Bone marrow (tissue), 2 donors: ENCODE data around the gene MST1.

Source experiments
- DNase-seq, 2 donors: peaks; one replicate each; lab custom pipeline; 2025; lab: John Stamatoyannopoulos, UW

The MST1 gene

DNA sequence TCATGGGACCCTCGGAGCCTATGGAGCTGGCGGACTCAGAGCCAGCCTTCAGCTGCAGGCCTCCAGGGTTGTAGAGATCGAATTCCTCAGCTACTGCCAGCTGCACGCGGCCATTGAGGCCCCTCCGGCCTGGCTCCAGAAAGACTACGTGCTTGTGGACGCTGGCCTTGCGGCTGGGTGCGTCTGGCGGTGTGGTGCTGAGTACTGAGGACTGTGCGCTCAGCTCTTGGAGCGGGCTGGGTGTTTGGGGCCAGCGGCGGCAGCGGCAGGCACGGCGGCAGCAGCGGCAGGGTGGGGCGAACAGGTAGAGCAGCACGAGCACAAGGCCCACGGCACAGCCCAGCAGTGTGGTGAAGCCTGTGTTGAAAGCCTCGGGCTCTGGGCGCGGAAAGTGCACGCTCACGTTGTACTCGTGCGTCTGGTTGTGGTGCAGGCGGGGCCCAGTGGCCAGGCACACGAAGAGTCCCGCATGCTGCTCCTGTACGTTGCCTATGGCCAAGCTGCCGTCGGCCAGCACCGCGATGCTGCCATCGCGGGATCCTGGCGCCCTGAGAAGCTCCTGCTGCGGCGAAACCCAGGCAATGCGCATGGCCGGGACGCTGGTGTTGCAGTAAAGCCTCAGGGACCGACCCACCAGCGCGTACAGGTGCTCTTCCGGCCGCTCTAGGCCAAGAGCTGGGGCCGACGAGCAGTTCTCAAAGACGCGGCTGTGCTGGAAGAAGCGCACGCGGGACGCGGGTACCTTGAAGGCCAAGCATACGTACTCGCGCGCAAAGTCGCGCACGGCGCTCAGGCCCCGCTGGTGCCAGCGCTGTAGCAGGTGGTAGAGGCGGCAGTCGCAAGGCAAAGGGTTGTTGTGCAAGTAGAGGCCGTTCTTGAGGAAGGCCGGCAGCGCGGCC lies 28.9 kb upstream of the MST1 start:
- DNase-seq, result no peak

DNA sequence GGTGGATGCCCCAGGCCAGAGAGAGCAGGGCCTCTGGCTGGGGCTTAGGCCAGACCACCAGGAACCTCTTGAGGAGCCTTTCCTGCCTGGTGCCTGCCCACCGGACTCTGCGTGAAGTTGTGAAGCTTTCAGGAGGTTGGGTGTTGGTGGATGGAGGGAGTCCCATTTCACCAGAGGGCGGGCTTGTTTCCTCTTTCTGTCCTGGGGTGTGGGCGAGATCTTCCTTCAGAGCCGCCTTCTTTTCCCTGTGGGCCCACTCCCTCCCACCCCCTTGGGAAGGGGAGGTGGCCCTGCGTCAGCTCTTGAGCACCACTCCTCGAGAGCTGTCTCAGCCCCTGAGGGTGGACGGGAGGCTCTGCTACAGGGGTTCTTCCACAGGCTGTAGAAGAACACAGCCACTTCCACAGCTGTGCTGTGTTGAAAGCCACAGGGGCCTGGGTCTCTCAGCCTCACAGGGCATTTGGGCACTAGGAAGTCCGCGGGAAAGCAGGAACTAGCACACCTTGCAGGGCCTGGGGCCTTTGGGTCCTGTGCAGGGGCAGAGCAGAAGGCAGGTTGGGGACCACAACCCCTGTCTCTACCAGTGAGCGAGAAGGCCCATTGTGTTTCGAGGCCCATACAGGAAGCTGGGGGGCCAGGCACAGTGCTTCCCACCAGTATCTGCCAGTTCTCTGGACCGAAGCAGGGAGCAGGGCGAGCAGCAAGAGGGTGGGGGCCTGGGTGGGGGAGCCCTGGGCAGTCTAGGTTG lies 28.1 kb upstream of the MST1 start:
- DNase-seq, result no peak

DNA sequence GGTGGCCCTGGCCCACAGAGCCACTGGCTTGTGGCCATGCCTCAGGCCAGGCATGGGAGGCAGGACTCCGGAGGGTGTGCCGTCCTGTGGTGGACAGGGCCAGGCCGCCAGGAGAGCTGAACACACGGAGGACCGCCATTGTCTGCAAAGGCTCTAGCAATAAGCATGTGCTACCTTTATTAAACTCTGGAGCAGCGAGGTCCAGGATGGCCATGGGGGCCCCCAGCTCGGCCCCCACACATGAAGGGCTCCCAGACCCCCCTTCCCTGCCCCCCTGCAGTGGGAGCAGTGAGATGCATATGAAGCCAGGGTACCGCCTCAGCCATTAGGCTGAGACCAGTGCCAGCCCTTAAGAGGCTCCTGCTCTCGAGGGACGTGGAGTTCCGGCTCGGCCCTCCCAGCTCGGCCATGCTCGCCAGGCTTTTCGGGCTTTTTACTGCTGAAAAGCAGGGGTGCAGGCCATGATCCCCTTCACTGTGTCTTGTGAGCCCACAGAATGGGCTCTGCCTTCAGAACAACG lies 27.5 kb upstream of the MST1 start:
- DNase-seq, result no peak

DNA sequence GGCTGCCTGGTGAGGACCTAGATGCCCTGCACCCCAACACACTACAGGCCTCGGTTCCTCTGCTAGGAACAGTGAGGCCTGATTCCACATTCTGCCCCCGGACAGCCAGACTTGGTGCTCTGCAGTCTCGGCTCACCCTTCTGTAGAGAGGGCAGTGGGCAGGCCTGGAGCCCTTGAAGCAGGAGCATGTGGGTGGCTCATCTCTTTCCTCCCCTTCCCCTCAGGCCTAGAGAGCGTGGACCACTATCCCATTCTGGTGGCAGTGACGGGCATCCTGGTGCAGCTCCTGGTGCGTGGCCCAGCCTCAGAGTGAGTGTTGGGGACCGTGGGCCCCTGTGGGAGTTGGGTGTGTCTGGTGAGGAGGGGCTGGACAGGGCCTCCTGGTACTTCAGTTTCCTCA lies 26.9 kb upstream of the MST1 start:
- DNase-seq, result no peak

DNA sequence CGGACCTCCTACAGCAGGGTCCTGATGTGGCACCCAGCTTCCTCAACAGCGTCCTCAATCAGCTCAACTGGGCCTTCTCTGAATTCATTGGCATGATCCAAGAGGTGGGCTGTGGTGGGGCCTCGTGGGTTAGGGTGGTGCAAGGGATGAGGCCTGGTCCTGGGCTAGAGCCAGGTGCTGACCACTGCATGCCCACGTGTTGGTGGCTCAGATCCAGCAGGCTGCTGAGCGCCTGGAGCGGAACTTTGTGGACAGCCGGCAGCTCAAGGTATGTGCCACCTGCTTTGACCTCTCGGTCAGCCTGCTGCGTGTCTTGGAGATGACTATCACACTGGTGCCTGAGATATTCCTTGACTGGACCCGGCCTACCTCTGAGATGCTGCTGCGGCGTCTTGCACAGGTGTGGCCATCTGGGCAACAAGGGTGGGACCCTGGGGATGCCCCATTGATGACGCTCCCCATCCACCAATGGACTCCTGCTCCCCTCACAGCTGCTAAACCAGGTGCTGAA lies 26.4 kb upstream of the MST1 start:
- no peak for DNase-seq

DNA sequence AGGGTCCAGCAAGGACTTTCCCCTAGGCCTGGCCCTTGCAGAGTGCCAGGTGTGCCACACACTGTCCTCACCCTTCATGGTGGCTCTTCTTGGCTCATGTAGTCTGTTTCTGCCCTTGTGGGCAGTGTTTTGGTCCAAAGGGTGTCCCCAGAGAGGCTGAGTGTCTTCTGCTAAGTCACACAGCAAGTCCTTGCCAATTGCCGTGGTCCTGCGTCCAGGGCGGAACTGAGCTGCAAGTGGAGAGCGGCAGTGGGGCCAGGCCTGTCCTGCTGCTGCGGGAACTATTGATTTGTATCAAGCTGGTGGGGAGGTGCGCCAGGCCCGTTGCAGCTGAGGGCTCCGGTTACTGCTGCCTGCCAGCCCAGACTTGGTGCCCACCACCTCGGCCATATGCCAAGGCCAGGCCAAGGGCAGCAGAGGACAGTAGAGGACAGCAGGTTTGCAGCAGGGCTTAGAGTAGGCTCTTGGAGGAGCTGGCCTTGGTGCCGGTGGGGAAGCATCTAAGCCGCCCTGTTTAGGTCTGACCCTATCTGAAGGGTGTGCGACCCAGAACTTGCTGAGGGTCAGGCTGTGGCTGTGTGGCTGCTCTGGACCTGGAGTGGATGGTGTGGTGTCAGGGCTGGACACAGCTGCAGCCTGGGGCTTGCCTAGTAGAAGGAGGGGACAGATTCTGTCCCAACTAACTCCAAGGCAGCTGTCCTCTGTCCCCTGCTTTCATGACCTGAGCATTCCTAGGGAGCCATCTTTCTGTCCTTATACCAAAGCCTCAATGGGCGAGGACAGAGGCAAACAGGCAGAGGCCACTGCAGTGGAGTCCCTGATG lies 25.7 kb upstream of the MST1 start:
- no peak for DNase-seq

DNA sequence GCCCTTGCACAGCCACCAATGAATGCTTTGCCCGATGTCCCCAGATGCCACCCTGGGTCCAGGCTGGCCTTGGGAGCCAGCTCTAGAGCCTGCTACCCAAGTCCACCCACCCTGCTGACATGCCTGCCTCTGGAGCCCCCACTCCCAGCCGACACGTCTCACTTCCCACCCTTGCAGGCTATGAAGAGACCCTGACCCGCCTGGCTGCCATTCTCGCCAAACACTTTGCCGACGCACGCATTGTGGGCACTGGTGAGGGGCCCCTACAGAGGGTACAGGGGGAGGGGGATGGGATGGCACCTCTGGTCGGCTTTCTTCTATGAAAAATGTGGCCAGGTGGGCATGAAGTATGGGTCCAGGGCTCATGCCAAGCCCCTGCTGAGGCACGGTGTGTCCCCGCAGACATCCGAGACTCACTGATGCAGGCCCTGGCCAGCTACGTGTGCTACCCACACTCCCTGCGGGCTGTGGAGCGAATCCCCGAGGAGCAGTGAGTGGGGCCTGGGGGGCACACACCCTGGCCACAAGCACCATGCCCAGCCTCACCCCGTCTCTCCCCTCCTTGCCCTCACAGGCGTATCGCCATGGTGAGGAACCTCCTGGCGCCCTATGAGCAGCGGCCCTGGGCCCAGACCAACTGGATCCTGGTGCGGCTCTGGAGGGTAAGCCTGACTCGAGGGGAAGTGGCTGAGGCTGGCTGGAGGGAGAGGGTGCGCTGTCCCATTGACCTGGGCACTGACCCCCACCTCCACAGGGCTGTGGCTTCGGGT lies 24.2 kb upstream of the MST1 start:
- no peak for DNase-seq

DNA sequence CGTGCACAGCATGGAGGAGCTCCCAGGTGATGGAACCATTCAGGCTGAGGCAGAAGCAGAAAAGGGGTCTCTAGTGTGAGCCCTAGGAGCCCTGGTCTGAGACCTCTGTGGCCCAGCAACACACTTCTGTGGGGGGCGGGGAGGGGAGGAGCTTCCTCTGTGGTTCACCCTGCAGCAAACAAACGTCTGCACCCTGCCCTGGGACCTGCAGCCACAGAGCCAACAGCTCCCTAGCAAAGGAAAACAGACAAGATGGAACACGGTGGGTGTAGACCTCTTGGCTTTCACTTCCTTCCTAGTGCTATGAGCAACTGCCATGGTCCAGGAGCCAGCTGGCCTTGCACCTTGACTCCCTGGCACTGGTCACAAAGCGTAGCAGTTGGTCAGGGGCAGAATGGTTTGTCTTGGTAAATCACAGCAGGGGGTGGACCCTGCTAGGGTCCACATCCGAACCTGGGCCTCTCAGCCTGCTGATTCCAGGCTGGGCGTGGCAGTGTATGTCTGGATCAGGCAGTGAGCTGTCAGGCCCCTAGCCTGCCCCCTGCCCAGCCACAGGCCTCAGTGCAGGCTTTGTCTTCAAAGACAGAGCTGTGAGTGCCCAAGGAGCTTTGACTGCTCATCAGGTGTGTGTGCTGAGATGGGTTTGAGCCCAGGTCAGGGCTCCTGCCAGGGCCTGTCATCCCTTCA lies 23.5 kb upstream of the MST1 start:
- no peak for DNase-seq

DNA sequence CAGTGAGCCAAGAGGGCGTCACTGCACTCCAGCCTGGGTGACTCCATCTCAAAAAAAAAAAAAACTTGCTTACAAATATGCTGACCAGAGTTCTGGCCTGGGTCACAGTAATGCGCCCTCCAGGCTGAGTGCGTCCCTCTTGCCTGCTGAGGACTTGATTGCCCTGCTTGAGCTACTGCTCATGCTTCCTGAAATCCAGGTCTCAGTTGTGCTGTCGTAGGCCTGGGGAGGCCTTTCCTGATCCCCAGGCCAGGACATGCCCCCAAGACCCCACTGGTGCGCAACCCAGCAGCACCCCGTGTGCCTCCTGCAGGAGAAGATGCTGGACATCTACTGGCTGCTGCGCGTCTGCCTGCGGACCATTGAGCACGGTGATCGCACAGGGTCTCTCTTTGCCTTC lies 22.9 kb upstream of the MST1 start:
- DNase-seq, result no peak

DNA sequence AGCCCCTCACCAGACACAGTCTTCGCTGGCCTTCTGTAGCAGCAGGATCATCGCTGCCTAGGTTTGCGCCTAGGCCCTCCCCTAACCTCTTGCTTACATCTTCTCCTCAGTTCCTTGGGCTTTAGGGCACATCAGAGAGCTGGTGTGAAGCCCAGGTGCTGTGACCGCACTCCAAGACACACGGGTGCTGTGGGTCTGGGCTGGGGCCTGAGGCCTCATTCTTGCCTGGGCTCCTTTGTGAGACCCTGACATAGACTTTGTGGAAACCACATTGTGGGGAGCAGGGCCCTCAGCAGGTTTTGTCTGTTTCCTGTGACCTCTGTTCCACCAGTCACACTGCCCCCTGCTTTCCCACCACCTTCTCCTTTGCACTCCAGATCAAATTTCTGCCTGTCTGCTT lies 22.2 kb upstream of the MST1 start:
- DNase-seq, result no peak

DNA sequence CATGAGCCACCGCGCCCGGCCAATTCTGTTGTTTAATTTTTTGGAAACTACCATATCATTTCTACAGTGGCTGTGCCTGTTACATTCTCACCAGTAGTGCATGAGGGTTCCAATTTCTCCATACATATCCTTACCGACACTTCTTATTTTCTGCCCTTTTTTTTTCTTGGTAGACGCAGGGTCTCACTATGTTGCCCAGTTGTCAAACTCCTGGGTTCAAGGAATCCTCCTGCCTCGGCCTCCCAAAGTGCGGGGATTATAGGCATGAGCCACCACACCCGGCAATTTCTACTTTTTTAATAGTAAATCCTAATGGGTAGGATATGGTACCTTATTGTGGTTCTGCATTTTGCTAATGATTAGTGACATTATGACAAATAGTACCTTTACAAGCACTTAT lies 20.6 kb upstream of the MST1 start:
- DNase-seq, result no peak

DNA sequence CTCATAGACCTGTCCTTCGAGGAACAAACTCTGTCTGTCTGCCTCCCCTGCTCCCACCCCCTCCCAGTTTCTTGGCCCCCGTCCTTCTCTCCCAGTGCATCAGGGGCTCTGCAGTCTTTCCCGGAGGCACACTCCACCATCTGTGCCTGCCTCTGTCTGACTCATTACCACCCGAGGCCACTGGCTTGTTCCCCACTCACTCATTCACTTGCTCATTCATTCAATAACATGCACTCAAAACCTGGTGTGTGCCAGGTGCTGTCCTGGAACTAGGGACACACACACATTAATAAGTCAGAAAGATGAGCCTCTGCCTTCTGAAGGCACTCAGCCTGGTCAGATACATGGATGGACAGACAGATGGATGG lies 17.8 kb upstream of the MST1 start:
- no peak for DNase-seq

DNA sequence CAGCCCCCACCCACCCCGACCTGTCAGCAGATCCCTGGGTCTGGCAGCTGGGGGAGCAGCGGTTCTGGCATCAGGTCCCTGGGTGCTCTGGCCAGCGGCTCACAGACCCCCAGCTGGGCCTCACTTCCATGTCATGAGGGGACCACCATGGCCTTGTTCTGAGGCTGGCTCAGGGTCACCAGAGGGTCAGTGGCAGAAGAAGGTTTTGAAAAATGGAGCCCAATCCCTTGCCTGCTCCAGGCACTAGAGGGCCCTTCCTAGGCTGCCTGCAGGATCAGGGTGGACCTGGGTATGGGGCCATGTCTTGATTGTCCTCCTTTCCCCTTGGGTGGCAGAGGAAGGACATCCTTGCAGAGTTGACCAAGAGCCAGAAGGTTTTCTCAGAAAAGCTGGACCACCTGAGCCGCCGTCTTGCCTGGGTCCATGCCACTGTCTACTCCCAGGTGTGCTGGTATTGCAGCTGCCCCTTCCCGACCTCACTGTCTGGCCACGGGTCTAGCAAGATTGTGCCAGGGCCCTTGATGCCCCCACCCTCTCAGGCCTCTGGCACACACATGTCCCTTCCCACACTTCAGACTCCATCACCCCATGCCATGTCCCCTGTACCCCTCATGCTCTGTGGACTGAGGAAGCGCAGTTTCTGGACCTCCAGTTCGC lies 17.3 kb upstream of the MST1 start:
- DNase-seq, result no peak

DNA sequence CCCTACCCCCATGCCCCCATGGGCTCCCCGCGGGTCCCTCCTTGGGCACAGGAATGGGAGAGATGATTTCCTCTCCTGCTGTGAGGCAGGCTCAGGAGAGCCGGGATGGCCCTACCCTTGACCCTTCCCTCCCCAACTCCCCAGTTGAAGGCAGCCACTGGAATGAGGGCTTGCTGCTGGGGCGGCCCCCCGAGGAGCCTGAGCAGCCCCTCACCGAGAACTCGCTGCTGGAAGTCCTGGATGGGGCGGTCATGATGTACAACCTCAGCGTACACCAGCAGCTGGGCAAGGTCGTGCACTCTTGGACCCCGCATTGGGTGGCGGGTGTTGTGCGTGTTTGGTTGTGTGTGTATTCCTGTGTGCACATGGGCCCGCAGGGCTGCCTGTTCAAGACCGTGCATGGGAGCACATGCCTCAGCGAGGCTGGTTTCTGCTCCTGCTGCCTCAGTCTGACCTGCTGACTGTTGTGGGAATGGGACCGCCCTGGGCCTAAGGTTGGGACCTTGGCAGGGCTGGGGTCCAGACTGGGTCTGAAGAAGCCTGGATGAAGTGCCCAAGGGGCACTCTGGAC lies 16.2 kb upstream of the MST1 start:
- DNase-seq, result no peak

DNA sequence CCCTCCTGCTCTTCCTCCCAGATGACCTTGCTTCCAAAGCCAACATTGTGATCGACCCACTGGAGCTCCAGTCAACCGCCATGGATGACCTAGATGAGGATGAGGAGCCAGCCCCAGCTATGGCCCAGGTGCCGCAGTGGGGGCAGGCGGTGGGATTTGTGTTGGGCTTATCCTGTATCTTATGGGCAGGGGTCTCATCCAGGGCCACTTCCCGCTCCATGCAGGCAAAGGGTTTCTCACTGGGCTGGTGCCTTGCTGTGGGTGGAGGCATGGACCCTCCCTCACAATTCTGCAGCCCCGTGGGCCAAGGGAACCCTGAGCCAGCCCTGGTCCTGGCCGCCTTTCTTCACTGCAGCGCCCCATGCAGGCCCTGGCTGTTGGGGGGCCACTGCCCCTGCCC lies 15.4 kb upstream of the MST1 start:
- DNase-seq, result no peak

DNA sequence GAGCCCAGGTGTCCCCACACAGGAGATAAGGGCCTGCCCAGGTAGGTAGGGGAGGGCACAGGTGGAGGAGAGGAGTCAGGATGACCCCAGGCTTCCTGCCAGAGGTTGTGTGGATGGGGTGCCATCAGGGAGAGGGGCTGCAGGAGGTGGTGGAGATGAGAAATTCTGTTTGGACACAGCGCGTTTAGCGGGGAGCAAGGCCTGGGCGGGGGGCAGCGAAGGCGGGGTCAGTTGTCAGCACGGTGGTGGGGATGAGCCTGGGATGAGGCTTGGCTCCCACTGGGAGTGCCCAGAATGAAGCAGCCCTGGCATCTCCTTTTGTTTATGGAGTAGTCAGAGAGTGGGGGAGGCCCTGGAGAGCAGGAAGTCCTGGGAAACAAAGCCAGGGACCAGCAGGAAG lies 14.7 kb upstream of the MST1 start:
- DNase-seq, result no peak

DNA sequence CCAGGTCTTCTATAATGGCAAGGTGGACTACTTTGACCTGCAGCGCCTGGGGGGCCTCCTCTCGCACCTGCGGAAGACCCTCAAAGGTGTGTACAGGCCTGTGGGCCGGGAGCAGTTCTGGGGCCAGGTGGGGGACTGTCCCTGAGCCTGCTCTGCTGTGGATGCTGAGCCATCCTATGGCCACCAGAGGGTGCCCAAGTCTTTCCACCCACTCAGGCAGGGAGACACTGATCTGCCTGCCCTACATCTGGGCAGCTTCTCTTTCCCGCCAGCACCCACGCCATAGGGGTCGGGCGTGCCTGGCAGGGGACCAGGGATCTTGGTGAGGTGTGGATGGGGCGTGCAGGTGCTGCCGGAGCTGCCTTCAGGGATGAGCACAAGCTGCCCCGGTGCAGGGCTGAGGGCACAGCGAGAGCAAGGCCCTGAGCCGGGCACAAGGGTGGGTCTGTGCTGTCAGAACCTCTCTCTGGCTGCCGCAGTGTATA lies 14.2 kb upstream of the MST1 start:
- peak; percentile 20 to 47 for DNase-seq

DNA sequence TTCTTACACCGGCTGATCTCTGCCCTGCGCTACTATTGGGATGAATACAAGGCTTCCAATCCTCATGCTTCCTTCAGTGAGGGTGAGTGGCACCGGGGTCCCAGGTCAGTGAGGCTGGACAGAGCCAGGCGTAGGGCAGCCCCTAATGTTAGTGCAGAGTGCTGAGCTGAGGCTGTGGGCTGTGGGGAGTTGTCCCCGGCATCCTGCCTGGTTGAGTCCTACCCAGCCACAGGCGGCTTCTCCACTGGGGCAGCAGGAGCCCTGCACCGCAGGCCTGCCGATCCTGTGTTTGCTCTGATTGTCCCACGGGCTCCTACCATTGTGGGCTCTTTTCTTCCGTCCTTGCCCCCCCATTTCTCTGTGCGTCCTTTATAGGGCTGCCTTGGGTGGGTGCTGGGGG lies 13.4 kb upstream of the MST1 start:
- no peak for DNase-seq

DNA sequence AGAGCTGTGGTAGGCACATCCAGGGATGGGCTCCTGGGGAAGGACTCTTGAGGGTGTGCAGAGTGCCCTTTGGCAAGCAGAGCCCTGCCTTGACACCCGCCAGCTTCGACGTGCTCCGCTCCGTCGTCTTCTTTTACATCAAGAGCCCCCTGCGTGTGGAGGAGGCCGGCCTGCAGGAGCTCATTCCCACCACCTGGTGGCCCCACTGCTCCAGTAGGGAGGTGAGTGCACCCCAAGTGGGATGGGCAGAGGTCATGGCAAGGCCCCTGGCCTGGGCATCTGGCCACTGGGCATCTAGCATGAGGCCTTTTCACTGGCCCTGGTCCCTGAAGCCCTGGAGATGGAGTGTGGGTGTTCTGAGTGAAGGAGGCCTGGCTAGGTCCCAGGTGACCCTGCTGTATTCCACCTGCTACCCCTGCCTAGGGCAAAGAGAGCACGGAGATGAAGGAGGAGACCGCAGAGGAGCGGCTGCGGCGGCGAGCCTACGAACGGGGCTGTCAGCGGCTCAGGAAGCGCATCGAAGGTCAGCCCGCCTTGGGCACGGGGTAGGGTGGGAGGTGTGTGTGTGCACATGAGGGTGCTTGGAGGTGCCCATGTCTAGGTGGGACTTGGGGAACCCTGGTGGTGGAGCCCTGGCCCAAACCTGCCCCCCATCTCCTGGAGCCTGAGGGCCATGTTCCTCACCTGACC lies 12.3 kb upstream of the MST1 start:
- DNase-seq, result no peak
